ENCODE results near the gene ABCC11.

Gene ABCC11

DNA sequence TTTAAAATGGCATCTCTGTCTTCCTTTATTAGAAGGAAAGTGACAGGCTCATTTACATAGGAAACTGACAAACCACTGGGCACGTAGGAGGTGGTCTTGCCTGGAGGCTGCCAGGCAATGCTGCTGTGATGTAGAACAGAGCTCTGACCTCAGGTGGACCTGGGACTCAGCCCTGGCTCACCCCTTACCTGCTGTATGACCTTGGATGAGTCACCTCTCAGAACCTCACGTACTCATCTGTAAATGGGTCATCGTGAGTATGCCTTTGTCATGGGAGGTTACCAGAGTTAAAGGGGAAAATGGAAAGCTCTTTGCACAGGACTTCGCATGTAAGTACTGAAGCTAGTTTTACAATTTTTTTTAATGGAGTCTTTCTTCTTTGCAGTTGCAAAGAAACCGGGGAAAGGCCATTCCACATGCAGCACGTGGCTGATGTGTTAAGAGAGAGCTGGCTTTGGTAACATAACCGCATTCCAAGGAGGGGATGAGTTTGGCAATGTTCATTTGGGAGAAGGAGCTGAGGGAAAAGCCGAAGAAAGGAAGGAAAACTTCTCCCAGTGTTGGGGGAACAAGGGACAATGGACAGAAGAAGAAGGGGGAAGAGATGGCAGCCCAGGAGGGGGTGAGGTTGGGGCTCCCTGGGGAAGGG is 40.6 kb downstream of the ABCC11 start:
- DNase-seq (ENCODE audit: low read depth): peak; percentile 15
- TF ChIP-seq CTCF (IDR thresholded peaks at IDR 0.05; ENCODE audit: low read depth, low read length, missing control alignments): no peak

DNA sequence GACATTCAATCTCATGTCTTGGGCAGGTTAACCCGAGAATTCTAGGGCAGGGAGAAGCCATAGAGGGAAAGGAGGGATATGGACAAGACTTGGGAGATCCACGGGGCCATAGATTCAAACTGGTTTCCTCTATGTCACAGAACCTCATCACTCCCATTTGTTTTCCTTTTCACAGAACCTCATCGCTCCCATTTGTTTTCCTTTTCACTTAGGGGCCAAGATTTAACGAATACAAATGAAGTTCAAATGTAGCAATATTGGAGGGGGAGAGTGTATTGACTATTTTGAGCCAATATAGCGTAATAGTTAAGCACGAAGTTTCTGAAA is 42.6 kb downstream of the ABCC11 start:
- DNase-seq (ENCODE audit: low read depth): no peak
- no peak overlapping the region for H3K4me3 ChIP-seq (ENCODE audit: low read depth, low read length)
- no peak for TF ChIP-seq CTCF (IDR thresholded peaks at IDR 0.05; ENCODE audit: low read depth, low read length, missing control alignments)

More for the DNA sequence above, 40.6 kb downstream of the ABCC11 start:
- no peak overlapping the region for H3K4me3 ChIP-seq (ENCODE audit: low read depth, low read length)

GRCh38 chr16:48203974-48204824 is 43.1 kb downstream of the ABCC11 start:
- H3K4me3 ChIP-seq (ENCODE audit: low read depth, low read length): no peak overlapping the region
- DNase-seq (ENCODE audit: low read depth): no peak
- TF ChIP-seq CTCF (IDR thresholded peaks at IDR 0.05; ENCODE audit: low read depth, low read length, missing control alignments): no peak

DNA sequence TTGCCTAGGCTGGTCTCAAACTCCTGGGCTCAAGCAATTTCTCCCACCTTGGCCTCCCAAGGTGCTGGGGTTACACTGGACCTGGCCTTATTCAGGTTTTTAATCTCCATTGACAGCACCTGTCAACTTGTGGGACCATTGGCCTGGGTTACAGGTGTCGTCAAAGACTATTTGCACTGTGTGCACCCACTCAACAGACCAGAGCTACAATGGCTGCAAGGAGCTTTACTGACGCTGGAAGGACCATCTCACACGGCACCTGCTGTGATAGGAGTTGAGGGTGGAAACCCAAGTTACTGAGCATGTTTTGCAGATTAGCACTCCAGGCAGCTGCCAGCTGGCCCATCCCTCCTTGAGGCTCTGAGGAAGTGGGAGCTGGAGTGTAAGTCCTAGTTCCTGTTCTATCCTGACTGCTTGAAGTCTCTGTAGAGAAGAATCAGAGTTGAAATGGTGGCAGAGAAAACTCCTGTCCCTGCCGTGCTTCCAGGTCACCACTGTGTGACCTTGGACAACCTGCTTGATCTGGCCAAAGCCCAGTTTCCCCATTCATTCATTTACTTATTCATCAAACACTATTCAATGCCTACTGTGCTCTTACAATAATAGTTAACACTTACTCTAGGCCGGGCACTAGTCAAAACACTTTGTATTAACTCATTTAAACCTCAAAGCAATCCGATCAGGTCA is 45.7 kb downstream of the ABCC11 start:
- no peak for DNase-seq (ENCODE audit: low read depth)
- no peak overlapping the region for H3K4me3 ChIP-seq (ENCODE audit: low read depth, low read length)
- TF ChIP-seq CTCF (IDR thresholded peaks at IDR 0.05; ENCODE audit: low read depth, low read length, missing control alignments): no peak

- TF ChIP-seq CTCF (IDR thresholded peaks at IDR 0.05; ENCODE audit: low read depth, low read length, missing control alignments): no peak
- DNase-seq (ENCODE audit: low read depth): no peak
- H3K4me3 ChIP-seq (ENCODE audit: low read depth, low read length): no peak overlapping the region
Measured at GRCh38 chr16:48197294-48197693, 50.0 kb downstream of the ABCC11 start.

DNA sequence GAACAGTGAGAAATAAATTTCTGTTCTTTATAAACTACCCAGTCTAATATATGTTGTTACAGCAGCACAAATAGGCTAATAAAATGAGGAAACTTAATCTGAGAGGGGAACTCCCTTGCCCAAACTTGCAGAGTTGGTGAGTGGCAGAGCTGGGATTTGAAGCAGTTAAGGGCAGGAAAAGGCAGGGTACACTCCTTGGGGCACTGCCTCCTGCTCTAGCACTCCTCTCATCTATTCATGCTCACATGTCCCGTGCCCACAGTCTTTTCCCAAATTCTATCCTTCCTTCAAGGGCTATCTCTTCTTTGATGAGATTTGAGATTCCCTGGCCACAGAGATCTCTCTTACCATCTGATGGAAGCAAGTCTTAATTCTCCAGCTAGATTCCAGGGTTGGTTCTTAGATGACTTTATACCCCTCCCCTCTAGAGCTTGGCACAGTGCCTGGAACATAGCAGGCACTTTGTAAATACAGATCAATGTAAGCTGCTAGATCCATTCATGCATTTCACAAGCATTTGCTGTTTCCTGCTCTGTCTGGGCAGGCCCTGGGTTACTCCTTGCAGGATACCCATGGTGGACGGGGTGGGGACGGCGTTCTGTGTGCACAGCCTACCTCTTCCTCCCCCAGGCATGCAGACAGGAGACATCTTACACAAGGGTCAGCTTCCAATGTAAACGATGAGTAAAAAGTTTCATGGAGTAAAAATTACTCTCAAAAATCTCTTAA is 52.3 kb downstream of the ABCC11 start:
- no peak overlapping the region for H3K4me3 ChIP-seq (ENCODE audit: low read depth, low read length)
- no peak for DNase-seq (ENCODE audit: low read depth)
- no peak for TF ChIP-seq CTCF (IDR thresholded peaks at IDR 0.05; ENCODE audit: low read depth, low read length, missing control alignments)
